ENCODE results near the gene ABLIM1. TPM values are rescaled to one million over a fixed set of nuclear protein-coding genes. Genes with fewer than 3 reads are reported as not detected.

Gene ABLIM1
- total and polyA plus RNA-seq, 2 of the 4 experiments (the other 2 are of a cell fraction), result 7.7 to 9.9 TPM

DNA sequence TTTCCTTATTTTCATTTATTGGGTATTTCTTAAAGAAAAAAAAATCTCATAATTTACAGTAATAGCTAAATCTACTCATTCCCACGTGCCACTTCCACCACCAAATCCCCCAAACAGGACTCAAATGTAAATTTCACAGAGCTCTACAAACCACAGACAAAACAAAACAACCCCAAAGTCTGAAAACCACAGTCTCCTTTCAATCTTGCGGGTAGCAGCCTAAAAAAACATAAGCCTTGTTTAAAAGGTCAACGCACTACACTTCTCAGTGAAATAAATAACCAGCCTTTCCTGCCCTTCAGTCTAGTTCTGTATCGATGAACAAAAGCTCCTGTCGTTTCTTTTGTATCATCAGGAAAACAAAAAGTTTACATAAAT is 132.0 kb downstream of the ABLIM1 start:
- Histone ChIP-seq H2BK5ac (ENCODE audit: low read depth, low read length, poor library complexity, severe bottlenecking) (no peak overlapping the region), H2BK15ac (ENCODE audit: low read depth, low read length) (no peak overlapping the region), H3K4me3 (ENCODE audit: insufficient read depth, low read depth, low read length) (no peak overlapping the region), H2BK20ac (ENCODE audit: low read depth, low read length) (no peak overlapping the region), H3K9me3 (ENCODE audit: control insufficient read depth, insufficient read depth, low read length) (no peaks in the 10 kb centered on the region), H3K4me1 (ENCODE audit: control insufficient read depth, insufficient read depth, low read length) (peaks cover 3% of the 10 kb centered on the region; the same call in 1 of the 2 replicates), H3K23ac (ENCODE audit: low read depth, low read length) (no peak overlapping the region), H4K20me1 (ENCODE audit: insufficient read depth, low read length) (no peaks in the 10 kb centered on the region), H3K4ac (ENCODE audit: low read depth, low read length) (no peak overlapping the region), H2BK120ac (ENCODE audit: low read depth, low read length) (no peak overlapping the region), H3K79me1 (ENCODE audit: low read depth in 1 of 2, low read length in 2 of 2) (no peaks in the 10 kb centered on the region), H2AK9ac (replicated peaks; ENCODE audit: low read depth, low read length, poor library complexity) (no peak overlapping the region), H3K27ac (ENCODE audit: insufficient read depth, low read length) (no peak overlapping the region), H3K18ac (ENCODE audit: low read depth, low read length) (no peak overlapping the region), H4K5ac (ENCODE audit: low read depth, low read length) (no peak overlapping the region), H3K27me3 (ENCODE audit: control insufficient read depth, insufficient read depth, low read length) (peaks cover 24% of the 10 kb centered on the region), H3K14ac (replicated peaks; ENCODE audit: low read depth, low read length) (no peak overlapping the region), H3K36me3 (ENCODE audit: control insufficient read depth, insufficient read depth, low read length) (no peaks in the 10 kb centered on the region), H4K91ac (ENCODE audit: insufficient read depth, low read depth, low read length) (no peak overlapping the region), H2AFZ (replicated peaks; ENCODE audit: low read length, poor library complexity) (no peak overlapping the region), H3K56ac (ENCODE audit: extremely low read depth, insufficient read depth, low read length) (no peak overlapping the region), H2AK5ac (ENCODE audit: low read depth, low read length) (no peak overlapping the region), H3K4me2 (ENCODE audit: low read depth, low read length) (peak overlapping the region; percentile 35; the same call in 1 of the 2 replicates), H3K9me1 (ENCODE audit: insufficient read depth, low read length) (no peaks in the 10 kb centered on the region), H3K9ac (ENCODE audit: low read depth, low read length) (no peak overlapping the region), H4K8ac (ENCODE audit: low read depth in 2 of 2, low read length in 2 of 2) (no peak overlapping the region)
- peak; percentile 16 for DNase-seq
- CTCF ChIA-PET, result interaction anchor here (1.0 kb wide), 1 partner anchor 296 kb away, joined by 3 read pairs; no protein-coding TSS in a partner anchor
- dilution Hi-C loops (cut with HindIII; ENCODE audit: low sequenced_read_pairs, unreplicated experiment), result no loop called here
- WGBS, 2 experiments (ENCODE audit: extremely low coverage in 2 of 2, insufficient read length in 1 of 2), result no CpG with 5 or more reads among the region's 5 CpGs
- BruUV-seq (replicated peaks), result no TSS peak
- no peak for TF ChIP-seq POLR2A (IDR thresholded peaks at IDR 0.05; ENCODE audit: low read depth, low read length)
- no peak for TF ChIP-seq FOS (IDR thresholded peaks at IDR 0.05; ENCODE audit: low read depth, low read length)
- no peak for TF ChIP-seq MAFK (IDR thresholded peaks at IDR 0.05; ENCODE audit: low read depth, low read length)
- no peak for TF ChIP-seq RAD21 (IDR thresholded peaks at IDR 0.05; ENCODE audit: low read length)
- TF ChIP-seq, protein P1, sequence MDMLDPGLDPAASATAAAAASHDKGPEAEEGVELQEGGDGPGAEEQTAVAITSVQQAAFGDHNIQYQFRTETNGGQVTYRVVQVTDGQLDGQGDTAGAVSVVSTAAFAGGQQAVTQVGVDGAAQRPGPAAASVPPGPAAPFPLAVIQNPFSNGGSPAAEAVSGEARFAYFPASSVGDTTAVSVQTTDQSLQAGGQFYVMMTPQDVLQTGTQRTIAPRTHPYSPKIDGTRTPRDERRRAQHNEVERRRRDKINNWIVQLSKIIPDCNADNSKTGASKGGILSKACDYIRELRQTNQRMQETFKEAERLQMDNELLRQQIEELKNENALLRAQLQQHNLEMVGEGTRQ (IDR thresholded peaks at IDR 0.05; ENCODE audit: low read depth, low read length), result no peak
- POLR2A ChIA-PET (ENCODE audit: unreplicated experiment), result no interaction called here
- in situ Hi-C loops (cut with MboI; ENCODE audit: low sequenced_read_pairs), result no loop called here
- intact Hi-C loops (cut with micrococcal nuclease), result no loop called here
- no peak for ATAC-seq (ENCODE audit: low read depth)

All from IMR-90 (cell line).